H1 (cell line): Measurements from ENCODE around the gene ZMAT5. TPM values are rescaled to one million over a fixed set of nuclear protein-coding genes. Genes with fewer than 3 reads are reported as not detected.

Experiments used
- CTCF ChIA-PET: fragments of 300-600 bp; sonication (Branson Sonifier 250); formaldehyde crosslinking; loops from one replicate; lab custom pipeline; 2021; ENCODE audit not compliant: partially characterized antibody; lab: Charles Lee
- POLR2A ChIA-PET: fragments of 300-600 bp; sonication (Branson Sonifier 250); formaldehyde crosslinking; loops from one replicate; lab custom pipeline; 2021; ENCODE audit warnings: inconsistent platforms; ENCODE audit not compliant: partially characterized antibody; lab: Charles Lee
- DNase-seq, 2 experiments: peaks; one replicate each; pipeline versions ENCODE4 v3.0.0 to v3.0.0-alpha.2; 2010 to 2022; ENCODE audit warnings: low spot score in 2 of 2, low read depth in 1 of 2, mixed read lengths in 1 of 2
- FAIRE-seq: peaks from 2 replicates; lab custom pipeline; 2011; peaks lifted over from hg19 to GRCh38; lab: Jason Lieb, UNC
- H2AFZ ChIP-seq: 2 replicates; pipeline ENCODE4 v1.8.1; 2012; ENCODE audit warnings: low read length, inconsistent platforms
- H2AK5ac ChIP-seq: 2 replicates; pipeline ENCODE4 v1.6.1; 2013; ENCODE audit warnings: low read depth, low read length
- H2BK120ac ChIP-seq: replicated peaks from 2 replicates; pipeline ENCODE3; 2013; ENCODE audit warnings: low read depth, low read length, inconsistent platforms
- H2BK12ac ChIP-seq: 2 replicates; pipeline ENCODE4 v1.6.1; 2013; ENCODE audit warnings: low read depth, low read length
- H2BK15ac ChIP-seq: 2 replicates; pipeline ENCODE4 v1.6.1; 2013; ENCODE audit warnings: low read length
- H2BK20ac ChIP-seq: 2 replicates; pipeline ENCODE4 v1.6.1; 2013; ENCODE audit warnings: low read length
- H2BK5ac ChIP-seq: 2 replicates; pipeline ENCODE4 v1.6.1; 2013; ENCODE audit warnings: low read depth, low read length
- H3K14ac ChIP-seq: 2 replicates; pipeline ENCODE4 v1.6.1; 2013; ENCODE audit warnings: inconsistent platforms; ENCODE audit not compliant: insufficient read length
- H3K18ac ChIP-seq: 2 replicates; pipeline ENCODE4 v1.6.1; 2013; ENCODE audit warnings: low read length; ENCODE audit errors: extremely low read depth
- H3K23ac ChIP-seq: 2 replicates; pipeline ENCODE4 v1.6.1; 2013; ENCODE audit warnings: inconsistent platforms; ENCODE audit not compliant: insufficient read length
- H3K23me2 ChIP-seq: 2 replicates; pipeline ENCODE4 v1.6.1; 2013; ENCODE audit warnings: low read depth, low read length
- H3K27ac ChIP-seq: 2 replicates; pipeline ENCODE4 v1.6.1; 2011; ENCODE audit warnings: low read depth, low read length, inconsistent platforms
- H3K27me3 ChIP-seq, 4 experiments: replicated peaks in 1 of 4; 1 replicate in 1 of 4; 2 replicates in 3 of 4; pipeline versions ENCODE4 v1.6.1 to v1.8.1; 2011 to 2013; ENCODE audit warnings: low read length in 3 of 4, mild to moderate bottlenecking in 3 of 4, inconsistent platforms in 2 of 4, mixed read lengths in 2 of 4, moderate library complexity in 1 of 4; ENCODE audit not compliant: control insufficient read depth in 3 of 4, insufficient read depth in 3 of 4; ENCODE audit errors: extremely low read depth in 1 of 4
- H3K36me3 ChIP-seq, 4 experiments: 2 replicates each; pipeline versions ENCODE4 v1.6.1 to v1.8.1; 2011 to 2013; ENCODE audit warnings: mild to moderate bottlenecking in 4 of 4, low read length in 3 of 4, moderate library complexity in 2 of 4, control low read depth in 1 of 4, inconsistent platforms in 1 of 4; ENCODE audit not compliant: insufficient read depth in 4 of 4, control insufficient read depth in 2 of 4
- H3K4ac ChIP-seq: replicated peaks from 2 replicates; pipeline ENCODE3; 2013; ENCODE audit warnings: low read length, low read depth, mixed read lengths, inconsistent platforms; ENCODE audit not compliant: insufficient read length
- H3K4me1 ChIP-seq, 4 experiments: replicated peaks in 1 of 4; 1 replicate in 1 of 4; 2 replicates in 3 of 4; pipeline versions ENCODE4 v1.6.1 to v1.8.1; 2011 to 2013; ENCODE audit warnings: low read length in 3 of 4, inconsistent platforms in 2 of 4, mixed read lengths in 1 of 4; ENCODE audit not compliant: insufficient read depth in 4 of 4, control insufficient read depth in 3 of 4
- H3K4me2 ChIP-seq, 2 experiments: 2 replicates each; pipeline versions ENCODE4 v1.6.1 to v1.8.1; 2011 to 2013; ENCODE audit warnings: low read depth in 2 of 2, low read length in 2 of 2, control low read depth in 1 of 2, inconsistent platforms in 1 of 2, mild to moderate bottlenecking in 1 of 2; ENCODE audit not compliant: insufficient read depth in 1 of 2
- H3K4me3 ChIP-seq, 4 experiments: fragments of 200-600, 300-600 bp in 1 of 4; sonication (generic), shearing (Covaris generic), sonication (Bioruptor Twin) in 1 of 4; 2 replicates each; pipeline versions ENCODE4 v1.5.1 to v1.8.1; 2011 to 2016; ENCODE audit warnings: low read length in 4 of 4, low read depth in 3 of 4, control low read depth in 2 of 4, inconsistent platforms in 2 of 4, mild to moderate bottlenecking in 2 of 4, mixed read lengths in 1 of 4, moderate library complexity in 1 of 4; ENCODE audit not compliant: insufficient read depth in 2 of 4; ENCODE audit errors: extremely low read depth in 1 of 4
- H3K56ac ChIP-seq: replicated peaks from 2 replicates; pipeline ENCODE3; 2013; ENCODE audit warnings: low read depth, mild to moderate bottlenecking, mixed read lengths, low read length, inconsistent platforms; ENCODE audit not compliant: insufficient read length
- H3K79me1 ChIP-seq: 2 replicates; pipeline ENCODE4 v1.6.1; 2013; ENCODE audit warnings: low read depth, low read length, control low read depth
- H3K79me2 ChIP-seq, 2 experiments: 2 replicates each; pipeline versions ENCODE4 v1.6.1 to v1.8.1; 2012 to 2013; ENCODE audit warnings: low read length in 2 of 2, mild to moderate bottlenecking in 2 of 2, inconsistent platforms in 1 of 2; ENCODE audit not compliant: insufficient read depth in 2 of 2, control insufficient read depth in 1 of 2
- H3K9ac ChIP-seq, 4 experiments: replicated peaks in 1 of 4; 1 replicate in 1 of 4; 2 replicates in 3 of 4; pipeline versions ENCODE4 v1.6.1 to v1.8.1; 2011 to 2013; ENCODE audit warnings: low read depth in 3 of 4, low read length in 3 of 4, control low read depth in 2 of 4, mild to moderate bottlenecking in 2 of 4, moderate library complexity in 2 of 4, inconsistent platforms in 1 of 4; ENCODE audit errors: extremely low read depth in 1 of 4
- H3K9me3 ChIP-seq, 2 experiments: 2 replicates each; pipeline versions ENCODE4 v1.6.1 to v1.8.1; 2012 to 2013; ENCODE audit warnings: mild to moderate bottlenecking in 2 of 2, moderate library complexity in 2 of 2, control low read depth in 1 of 2, inconsistent platforms in 1 of 2, low read depth in 1 of 2, low read length in 1 of 2, mixed read lengths in 1 of 2; ENCODE audit not compliant: insufficient read depth in 2 of 2
- H4K20me1 ChIP-seq, 2 experiments: replicated peaks in 1 of 2; 2 replicates each; pipeline versions ENCODE3 to v1.8.1; 2011 to 2013; ENCODE audit warnings: inconsistent platforms in 2 of 2, low read length in 2 of 2, mild to moderate bottlenecking in 1 of 2; ENCODE audit not compliant: insufficient read depth in 2 of 2, control insufficient read depth in 1 of 2
- H4K5ac ChIP-seq: 2 replicates; pipeline ENCODE4 v1.6.1; 2013; ENCODE audit warnings: low read length, low read depth, mixed read lengths, inconsistent platforms; ENCODE audit not compliant: insufficient read length
- H4K8ac ChIP-seq: 2 replicates; pipeline ENCODE4 v1.8.0; 2013; ENCODE audit warnings: mild to moderate bottlenecking, moderate library complexity, low read length, inconsistent platforms; ENCODE audit not compliant: insufficient read depth; ENCODE audit errors: extremely low read depth
- H4K91ac ChIP-seq: replicated peaks from 2 replicates; pipeline ENCODE3; 2013; ENCODE audit warnings: low read length, mixed read lengths, inconsistent platforms; ENCODE audit not compliant: insufficient read length
- CHD1 ChIP-seq: IDR thresholded peaks from 2 replicates; pipeline ENCODE4 v1.6.1; 2012; ENCODE audit warnings: low read depth, low read length, improper control_type of control experiment
- CTBP2 ChIP-seq: IDR thresholded peaks from 2 replicates; pipeline ENCODE4 v1.7.0; 2011; ENCODE audit warnings: borderline replicate concordance, mild to moderate bottlenecking, moderate library complexity, mixed read lengths, low read length; ENCODE audit not compliant: insufficient read depth, insufficient read length
- EP300 ChIP-seq, 2 experiments: IDR thresholded peaks; 1 replicate in 1 of 2; 2 replicates in 1 of 2; pipeline ENCODE4 v1.6.1; 2011 to 2012; ENCODE audit warnings: low read depth in 2 of 2, low read length in 2 of 2, mild to moderate bottlenecking in 2 of 2, borderline replicate concordance in 1 of 2, inconsistent platforms in 1 of 2, moderate library complexity in 1 of 2
- JUND ChIP-seq: IDR thresholded peaks from 2 replicates; pipeline ENCODE4 v1.6.1; 2011; ENCODE audit warnings: mild to moderate bottlenecking, improper control_type of control experiment, low read length
- NRF1 ChIP-seq: IDR thresholded peaks from 2 replicates; pipeline ENCODE4 v1.6.1; 2011; ENCODE audit warnings: mild to moderate bottlenecking, low read depth, low read length, improper control_type of control experiment
- RXRA ChIP-seq: IDR thresholded peaks from 2 replicates; pipeline ENCODE4 v1.6.1; 2011; ENCODE audit warnings: low read depth, mild to moderate bottlenecking, low read length, moderate library complexity; ENCODE audit not compliant: insufficient read depth
- SAP30 ChIP-seq: fragments of 300-600 bp; sonication (generic); IDR thresholded peaks from 2 replicates; pipeline ENCODE4 v1.7.1; 2012; ENCODE audit warnings: low read length, moderate library complexity, mild to moderate bottlenecking, inconsistent platforms; ENCODE audit not compliant: insufficient read depth, insufficient replicate concordance
- SIX5 ChIP-seq: IDR thresholded peaks from 2 replicates; pipeline ENCODE4 v1.6.1; 2011; ENCODE audit warnings: mild to moderate bottlenecking, low read depth, low read length
- SP2 ChIP-seq: IDR thresholded peaks from 2 replicates; pipeline ENCODE4 v1.6.1; 2012; ENCODE audit warnings: mild to moderate bottlenecking, low read length, inconsistent platforms
- SRF ChIP-seq: IDR thresholded peaks from 2 replicates; pipeline ENCODE4 v1.6.1; 2011; ENCODE audit warnings: mild to moderate bottlenecking, low read depth, low read length, moderate library complexity
- YY1 ChIP-seq: IDR thresholded peaks from 2 replicates; pipeline ENCODE4 v1.6.1; 2011; ENCODE audit warnings: low read depth, mild to moderate bottlenecking, low read length
- WGBS, 2 experiments: shearing (Covaris generic) in 1 of 2; methylation state at CpG; one replicate each; pipeline versions ENCODE4 v1.1.6 to v1.1.7; 2013 to 2015; ENCODE audit warnings: low lambda C conversion rate in 2 of 2, mixed read lengths in 2 of 2, inconsistent platforms in 1 of 2, low coverage in 1 of 2, missing lambda C conversion rate in 1 of 2; ENCODE audit not compliant: insufficient replicate concordance in 2 of 2, insufficient coverage in 1 of 2, insufficient read length in 1 of 2; ENCODE audit errors: extremely low coverage in 1 of 2, missing lambda C conversion rate in 1 of 2; 5-methylcytosine and 5-hydroxymethylcytosine counted together
- polyA plus RNA-seq, 7 experiments: library from polyadenylated mRNA; depleted of rRNA in 3 of 7; stranded (reverse) in 5 of 7; unstranded in 2 of 7; fragments of >200 nt in 5 of 7; fragments of 200-250 nt in 2 of 7; gene quantifications; 1 replicate in 5 of 7; 2 replicates in 1 of 7; 4 replicates in 1 of 7; pipeline versions ENCODE4 v1.2.1 to v1.2.3, GENCODE V29; 2011 to 2013; ENCODE audit warnings: missing spikeins in 2 of 7, mixed read lengths in 2 of 7
- total RNA-seq: library from RNA; stranded (reverse); fragmentation: NEBNext Ultra II Directional; extraction: Animal tissue kit (Norgen Biotek cat#: 25700); gene quantifications from 2 replicates; pipeline ENCODE4 v1.2.1, GENCODE V29; 2021

Gene ZMAT5
- total and polyA plus RNA-seq, 2 of the 8 experiments (the other 6 are each of a cell fraction or from before 2014, with no cell fraction given), result 14.0 to 38.3 TPM

DNA sequence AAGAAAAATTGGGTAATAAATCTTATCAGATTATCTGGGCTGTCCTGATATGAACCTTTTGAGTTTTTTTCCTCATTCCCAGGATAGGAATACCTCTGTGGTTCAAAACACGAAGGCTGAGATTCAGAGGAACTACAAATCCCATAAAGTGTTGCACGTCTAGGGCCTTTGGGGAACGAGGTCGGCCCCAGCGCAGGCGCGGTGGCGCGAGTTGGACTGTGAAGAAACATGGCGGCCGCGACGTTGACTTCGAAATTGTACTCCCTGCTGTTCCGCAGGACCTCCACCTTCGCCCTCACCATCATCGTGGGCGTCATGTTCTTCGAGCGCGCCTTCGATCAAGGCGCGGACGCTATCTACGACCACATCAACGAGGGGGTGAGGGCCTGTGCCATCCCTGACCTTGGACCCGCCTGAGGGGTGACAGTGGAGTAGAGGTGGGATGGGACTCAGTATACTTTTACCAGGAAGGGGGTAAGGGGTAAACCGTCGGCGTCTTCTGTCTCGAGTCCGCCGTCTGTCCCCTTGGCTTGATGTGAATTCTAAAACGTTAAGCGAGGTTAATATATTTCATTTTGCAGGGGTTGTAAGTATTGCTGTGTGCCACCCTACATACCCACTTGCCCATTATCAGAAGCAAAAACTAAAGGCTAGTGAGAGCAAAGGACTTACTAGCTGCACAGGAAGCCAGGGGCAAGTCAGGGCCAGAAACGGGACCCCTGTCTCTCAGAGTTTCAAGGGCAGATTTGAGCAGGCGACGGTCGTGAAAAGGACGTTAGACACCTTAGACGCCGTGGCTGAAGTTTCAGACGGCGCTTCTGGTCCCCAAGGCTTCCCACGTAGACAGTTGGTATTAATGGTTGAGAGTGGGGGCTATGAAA is 604 bp upstream of the ZMAT5 start, which contains the start of gene UQCR10:
Gene UQCR10 (plus strand): TSS at position 199 of the 881 bp plus-strand sequence. CDS start 30 bp downstream, at position 229.
- peak within 1 kb of the TSS; percentile 21 for H3K56ac ChIP-seq
- DNase-seq, result peak; percentile 59 to 94
- no peaks in the 10 kb centered on the region for H3K9me3 ChIP-seq
- ChIA-PET CTCF (interaction anchor here (1.0 to 2.7 kb wide), 3 partner anchors 8 to 238 kb away, joined by 3 to 12 read pairs (median 4); no protein-coding TSS in a partner anchor), POLR2A (interaction anchor here (0.6 to 1.5 kb wide), 7 partner anchors 8 to 227 kb away, joined by 3 to 6 read pairs (median 3); no protein-coding TSS in a partner anchor)
- peaks cover 0 to 3% of the 10 kb centered on the region in 2 experiments for H4K20me1 ChIP-seq
- 6% methylated on average over 46 of the region's 46 CpGs; no CpG with 5 or more reads in 1 of the 2 experiments for WGBS, 2 experiments
- H3K36me3 ChIP-seq, result peaks cover 3 to 13% (median 6%) of the 10 kb centered on the region in 4 experiments; a peak in 6 of 8 replicates
- peak within 1 kb of the TSS; percentile 97; the same call in 1 of the 2 replicates for H4K8ac ChIP-seq
- peak within 1 kb of the TSS; percentile 62 for H4K91ac ChIP-seq
- H3K4me1 ChIP-seq, result peaks cover 3 to 5% (median 4%) of the 10 kb centered on the region in 4 experiments; a peak in 6 of 7 replicates
- no peak within 1 kb of the TSS for H2AK5ac ChIP-seq
- peak within 1 kb of the TSS; percentile 97 for H4K5ac ChIP-seq
- H2BK120ac ChIP-seq, result no peak within 1 kb of the TSS
- peak within 1 kb of the TSS; percentile 33 for H3K4ac ChIP-seq
- FAIRE-seq, result no peak
- no peaks in the 10 kb centered on the region for H3K27me3 ChIP-seq
- H3K9ac ChIP-seq, result peak within 1 kb of the TSS; percentile 76 to 98 (median 94)
- H2BK20ac ChIP-seq, result no peak within 1 kb of the TSS
- peak within 1 kb of the TSS; percentile 91 for H3K27ac ChIP-seq
- peaks cover 5% of the 10 kb centered on the region for H3K79me1 ChIP-seq
- H3K4me2 ChIP-seq, result peak within 1 kb of the TSS; percentile 77 to 90
- peak within 1 kb of the TSS; percentile 67; the same call in 1 of the 2 replicates for H2BK15ac ChIP-seq
- peaks cover 4 to 13% of the 10 kb centered on the region in 2 experiments; a peak in 2 of 4 replicates for H3K79me2 ChIP-seq
- peak within 1 kb of the TSS; percentile 95 for H2BK5ac ChIP-seq
- no peak within 1 kb of the TSS for H3K14ac ChIP-seq
- H3K23ac ChIP-seq, result no peak within 1 kb of the TSS
- H2BK12ac ChIP-seq, result peak within 1 kb of the TSS; percentile 51; the same call in 1 of the 2 replicates
- peak within 1 kb of the TSS; percentile 65 for H3K18ac ChIP-seq
- peak within 1 kb of the TSS; percentile 78 to 99 (median 92) for H3K4me3 ChIP-seq
- peak within 1 kb of the TSS; percentile 99 for H2AFZ ChIP-seq
- H3K23me2 ChIP-seq, result peaks cover 3% of the 10 kb centered on the region; the same call in 1 of the 2 replicates
- TF ChIP-seq EP300 (IDR thresholded peaks at IDR 0.05; ENCODE audit: borderline replicate concordance in 1 of 2, low read depth in 2 of 2, low read length in 2 of 2) (no peak), JUND (no peak), SIX5 (no peak), SAP30 (peak; percentile 70), RXRA (no peak), CTBP2 (no peak), SRF (no peak), NRF1 (peak; percentile 92), SP2 (no peak), CHD1 (no peak), YY1 (peak; percentile 96)
